Common myeloid progenitor, CD34-positive (primary cell): ENCODE measurements around the gene ERGIC1.

Experiments
- CTCF ChIA-PET: fragments of 350-600 bp; sonication (Branson Sonifier 250); formaldehyde crosslinking; loops from one replicate; lab custom pipeline; 2021; ENCODE audit warnings: antibody characterized with exemption; lab: Charles Lee
- POLR2A ChIA-PET: fragments of 350-600 bp; sonication (Branson Sonifier 250); formaldehyde crosslinking; loops from one replicate; lab custom pipeline; 2021; ENCODE audit warnings: antibody characterized with exemption; lab: Charles Lee
- DNase-seq, 3 donors: peaks; one replicate each; pipeline versions ENCODE4 v3.0.0 to v3.0.0-alpha.2; 2013
- H3K27ac ChIP-seq, 2 experiments: 1 replicate in 1 of 2; 2 replicates in 1 of 2; pipeline ENCODE4 v1.7.0; 2013; ENCODE audit warnings: inconsistent platforms in 2 of 2, low read length in 2 of 2, mild to moderate bottlenecking in 2 of 2, low read depth in 1 of 2, moderate library complexity in 1 of 2; ENCODE audit not compliant: severe bottlenecking in 2 of 2, insufficient read depth in 1 of 2, poor library complexity in 1 of 2
- H3K27me3 ChIP-seq, 5 experiments: replicated peaks in 2 of 5; 1 replicate in 3 of 5; 2 replicates in 2 of 5; pipeline versions ENCODE4 v1.6.1 to v1.7.0; 2013; ENCODE audit warnings: low read length in 4 of 5, mild to moderate bottlenecking in 2 of 5, moderate library complexity in 2 of 5, inconsistent platforms in 1 of 5; ENCODE audit not compliant: insufficient read depth in 5 of 5, control insufficient read depth in 4 of 5
- H3K36me3 ChIP-seq, 4 experiments: 1 replicate in 2 of 4; 2 replicates in 2 of 4; pipeline versions ENCODE4 v1.6.1 to v1.7.0; 2013; ENCODE audit warnings: low read length in 3 of 4, control low read depth in 1 of 4, mild to moderate bottlenecking in 1 of 4; ENCODE audit not compliant: control insufficient read depth in 4 of 4, insufficient read depth in 4 of 4
- H3K4me1 ChIP-seq, 4 experiments: 1 replicate in 3 of 4; 2 replicates in 1 of 4; pipeline versions ENCODE4 v1.6.1 to v1.7.1; 2013; ENCODE audit warnings: low read length in 3 of 4, mild to moderate bottlenecking in 3 of 4, control low read depth in 1 of 4, inconsistent platforms in 1 of 4, moderate library complexity in 1 of 4; ENCODE audit not compliant: control insufficient read depth in 4 of 4, insufficient read depth in 4 of 4; ENCODE audit errors: control extremely low read depth in 1 of 4
- H3K4me3 ChIP-seq, 7 experiments: 1 replicate in 4 of 7; 2 replicates in 3 of 7; pipeline versions ENCODE4 v1.5.1 to v1.7.0; 2013; ENCODE audit warnings: mild to moderate bottlenecking in 7 of 7, low read length in 6 of 7, moderate library complexity in 6 of 7, inconsistent platforms in 2 of 7, low read depth in 2 of 7, control low read depth in 1 of 7; ENCODE audit not compliant: insufficient read depth in 4 of 7, control insufficient read depth in 1 of 7; ENCODE audit errors: extremely low read depth in 1 of 7
- H3K9me3 ChIP-seq, 5 experiments: 1 replicate in 4 of 5; 2 replicates in 1 of 5; pipeline versions ENCODE4 v1.6.1 to v1.7.1; 2013; ENCODE audit warnings: low read length in 4 of 5, mild to moderate bottlenecking in 2 of 5, inconsistent platforms in 1 of 5, low read depth in 1 of 5, moderate library complexity in 1 of 5; ENCODE audit not compliant: control insufficient read depth in 4 of 5, insufficient read depth in 2 of 5; ENCODE audit errors: control extremely low read depth in 1 of 5
- WGBS: methylation state at CpG from one replicate; pipeline ENCODE4 v1.1.5; 2013; ENCODE audit not compliant: insufficient coverage; 5-methylcytosine and 5-hydroxymethylcytosine counted together

Gene ERGIC1

GRCh38 chr5:172833372-172833685, 722 bp upstream of the ERGIC1 start:
- Histone ChIP-seq H3K36me3 (peaks cover 0 to 7% (median 0%) of the 10 kb centered on the region in 4 experiments), H3K9me3 (no peaks in the 10 kb centered on the region), H3K4me1 (peaks cover 14 to 56% (median 51%) of the 10 kb centered on the region in 4 experiments), H3K4me3 (peak overlapping the region in 3 of 7 experiments; percentile 76 to 95 (median 92)), H3K27me3 (no peaks in the 10 kb centered on the region), H3K27ac (no peak overlapping the region)
- POLR2A ChIA-PET: interaction anchor here (1.1 kb wide), 1 partner anchor 61 kb away, joined by 3 read pairs; no protein-coding TSS in a partner anchor
- 94% methylated on average over 4 of the region's 6 CpGs for WGBS
- CTCF ChIA-PET: interaction anchor here (1.6 kb wide), 1 partner anchor 118 kb away, joined by 4 read pairs; no protein-coding TSS in a partner anchor
- no peak for DNase-seq

GRCh38 chr5:172834415-172835289, 601 bp downstream of the ERGIC1 start:
- ChIA-PET POLR2A (interaction anchor here (3.5 kb wide), 1 partner anchor 63 kb away, joined by 37 read pairs; the partner anchor contains the start of gene DUSP1), CTCF (interaction anchor here (1.0 to 8.0 kb wide), 6 partner anchors 11 to 120 kb away, joined by 3 to 66 read pairs (median 4); partner anchors contain the start of gene DUSP1)
- Histone ChIP-seq H3K27me3 (no peaks in the 10 kb centered on the region), H3K4me3 (peak overlapping the region; percentile 70 to 95 (median 86)), H3K36me3 (peaks cover 0 to 10% (median 3%) of the 10 kb centered on the region in 4 experiments), H3K27ac (peak overlapping the region; percentile 64 to 82), H3K9me3 (no peaks in the 10 kb centered on the region), H3K4me1 (peaks cover 14 to 64% (median 57%) of the 10 kb centered on the region in 4 experiments)
- 0% methylated on average over 24 of the region's 32 CpGs for WGBS
- peak in 2 of 3 donors; percentile 59 to 67 for DNase-seq

- 41% methylated on average over 10 of the region's 13 CpGs for WGBS
- CTCF ChIA-PET: interaction anchor here (0.9 to 8.0 kb wide), 9 partner anchors 10 to 120 kb away, joined by 3 to 66 read pairs (median 4); partner anchors contain the start of gene DUSP1
- Histone ChIP-seq H3K4me1 (peaks cover 14 to 72% (median 62%) of the 10 kb centered on the region in 4 experiments), H3K9me3 (no peaks in the 10 kb centered on the region), H3K27ac (peak overlapping the region; percentile 64 to 82), H3K27me3 (no peaks in the 10 kb centered on the region), H3K4me3 (peak overlapping the region; percentile 70 to 95 (median 86)), H3K36me3 (peaks cover 0 to 15% (median 6%) of the 10 kb centered on the region in 4 experiments)
- POLR2A ChIA-PET: interaction anchor here (0.6 to 3.5 kb wide), 3 partner anchors 58 to 70 kb away, joined by 3 to 37 read pairs (median 3); partner anchors contain the start of gene DUSP1
- DNase-seq: peak in 2 of 3 donors; percentile 68 to 69
These were observed 1.4 kb downstream of the ERGIC1 start for GRCh38 chr5:172835290-172835993.

GRCh38 chr5:172835994-172836356, 1.9 kb downstream of the ERGIC1 start:
- DNase-seq: peak in 1 of 3 donors; percentile 16
- peak overlapping the region; percentile 64 to 82 for H3K27ac ChIP-seq
- H3K4me3 ChIP-seq: peak overlapping the region in 6 of 7 experiments; percentile 76 to 95 (median 88)
- CTCF ChIA-PET: interaction anchor here (0.9 to 8.0 kb wide), 10 partner anchors 10 to 121 kb away, joined by 3 to 66 read pairs (median 4); partner anchors contain the start of gene DUSP1
- peaks cover 14 to 76% (median 62%) of the 10 kb centered on the region in 4 experiments for H3K4me1 ChIP-seq
- peaks cover 0 to 20% (median 8%) of the 10 kb centered on the region in 4 experiments for H3K36me3 ChIP-seq
- POLR2A ChIA-PET: interaction anchor here (0.6 to 3.5 kb wide), 4 partner anchors 59 to 71 kb away, joined by 3 to 37 read pairs (median 4); partner anchors contain the start of gene DUSP1
- no peaks in the 10 kb centered on the region for H3K27me3 ChIP-seq
- WGBS: 79% methylated on average over 2 of the region's 4 CpGs
- no peaks in the 10 kb centered on the region for H3K9me3 ChIP-seq

GRCh38 chr5:172837640-172838039, 3.6 kb downstream of the ERGIC1 start:
- peak overlapping the region in 6 of 7 experiments; percentile 27 to 95 (median 46) for H3K4me3 ChIP-seq
- H3K9me3 ChIP-seq: no peaks in the 10 kb centered on the region
- no peaks in the 10 kb centered on the region for H3K27me3 ChIP-seq
- H3K4me1 ChIP-seq: peaks cover 14 to 89% (median 66%) of the 10 kb centered on the region in 4 experiments
- H3K36me3 ChIP-seq: peaks cover 0 to 26% (median 9%) of the 10 kb centered on the region in 4 experiments
- H3K27ac ChIP-seq: peak overlapping the region; percentile 59 to 82
- DNase-seq: peak; percentile 90 to 99 (median 99)
- ChIA-PET POLR2A (interaction anchor here (3.5 kb wide), 1 partner anchor 66 kb away, joined by 37 read pairs; the partner anchor contains the start of gene DUSP1), CTCF (interaction anchor here (0.9 to 8.0 kb wide), 5 partner anchors 30 to 121 kb away, joined by 3 to 66 read pairs (median 4); partner anchors contain the start of gene DUSP1)
- 0% methylated on average over 3 of the region's 7 CpGs for whole genome bisulfite sequencing

- ChIA-PET CTCF (interaction anchor here (0.7 to 8.0 kb wide), 6 partner anchors 11 to 127 kb away, joined by 3 to 66 read pairs (median 5); partner anchors contain the start of gene DUSP1), POLR2A (interaction anchor here (0.7 to 3.5 kb wide), 3 partner anchors 67 to 73 kb away, joined by 3 to 37 read pairs (median 12); partner anchors contain the start of gene DUSP1)
- peaks cover 0 to 28% (median 9%) of the 10 kb centered on the region in 4 experiments for H3K36me3 ChIP-seq
- H3K27ac ChIP-seq: peak overlapping the region in 1 of 2 experiments; percentile 82
- no peaks in the 10 kb centered on the region for H3K9me3 ChIP-seq
- no peaks in the 10 kb centered on the region for H3K27me3 ChIP-seq
- no peak for DNase-seq
- peaks cover 14 to 90% (median 64%) of the 10 kb centered on the region in 4 experiments for H3K4me1 ChIP-seq
- 66% methylated on average over 3 of the region's 3 CpGs for WGBS
- H3K4me3 ChIP-seq: peak overlapping the region in 1 of 7 experiments; percentile 43
These were observed 4.3 kb downstream of the ERGIC1 start for GRCh38 chr5:172838151-172838875.
